Activated naive CD4-positive, alpha-beta T cell treated with anti-CD3 and anti-CD28 coated beads, Interleukin-2, amount 50 U/mL, for 24 hours (primary cell): Measurements from ENCODE around the gene HSBP1L1.

Source experiments
- H3K27ac Mint-ChIP-seq: one replicate; pipeline ENCODE4 v1.8.0; 2021; ENCODE audit warnings: mild to moderate bottlenecking, mixed read lengths
- H3K27me3 Mint-ChIP-seq: one replicate; pipeline ENCODE4 v1.8.0; 2021; ENCODE audit warnings: mixed read lengths
- H3K36me3 Mint-ChIP-seq: one replicate; pipeline ENCODE4 v1.8.0; 2021; ENCODE audit warnings: mixed read lengths
- H3K4me1 Mint-ChIP-seq: one replicate; pipeline ENCODE4 v1.8.0; 2021; ENCODE audit warnings: mixed read lengths
- H3K4me3 Mint-ChIP-seq: one replicate; pipeline ENCODE4 v1.8.0; 2021; ENCODE audit warnings: mild to moderate bottlenecking, mixed read lengths
- H3K9me3 Mint-ChIP-seq: one replicate; pipeline ENCODE4 v1.8.0; 2021; ENCODE audit warnings: mixed read lengths

The HSBP1L1 gene

GRCh38 chr18:79960921-79961526 is 3.4 kb upstream of the HSBP1L1 start:
- no peaks in the 10 kb centered on the region for H3K9me3 Mint-ChIP-seq
- H3K4me3 Mint-ChIP-seq = peak overlapping the region; percentile 5
- no peaks in the 10 kb centered on the region for H3K36me3 Mint-ChIP-seq
- peaks cover 36% of the 10 kb centered on the region for H3K4me1 Mint-ChIP-seq
- no peaks in the 10 kb centered on the region for H3K27me3 Mint-ChIP-seq
- no peak overlapping the region for H3K27ac Mint-ChIP-seq

- H3K27ac Mint-ChIP-seq = no peak overlapping the region
- H3K4me3 Mint-ChIP-seq = no peak overlapping the region
- no peaks in the 10 kb centered on the region for H3K36me3 Mint-ChIP-seq
- H3K9me3 Mint-ChIP-seq = no peaks in the 10 kb centered on the region
- H3K4me1 Mint-ChIP-seq = peaks cover 36% of the 10 kb centered on the region
- no peaks in the 10 kb centered on the region for H3K27me3 Mint-ChIP-seq
Observed at GRCh38 chr18:79961527-79962291, 2.7 kb upstream of the HSBP1L1 start.

- H3K27ac Mint-ChIP-seq = no peak overlapping the region
Observed at GRCh38 chr18:79962311-79962710, 2.1 kb upstream of the HSBP1L1 start.

GRCh38 chr18:79962835-79963657 is 1.4 kb upstream of the HSBP1L1 start:
- Mint-ChIP-seq H3K36me3 (no peaks in the 10 kb centered on the region), H3K4me1 (peaks cover 41% of the 10 kb centered on the region), H3K27ac (no peak overlapping the region), H3K9me3 (no peaks in the 10 kb centered on the region), H3K4me3 (peak overlapping the region; percentile 65), H3K27me3 (no peaks in the 10 kb centered on the region)

More at GRCh38 chr18:79962311-79962710, 2.1 kb upstream of the HSBP1L1 start:
- Mint-ChIP-seq H3K4me1 (peaks cover 40% of the 10 kb centered on the region), H3K9me3 (no peaks in the 10 kb centered on the region), H3K4me3 (no peak overlapping the region), H3K36me3 (no peaks in the 10 kb centered on the region), H3K27me3 (no peaks in the 10 kb centered on the region)

- peaks cover 41% of the 10 kb centered on the region for H3K4me1 Mint-ChIP-seq
- no peaks in the 10 kb centered on the region for H3K27me3 Mint-ChIP-seq
- H3K36me3 Mint-ChIP-seq = no peaks in the 10 kb centered on the region
- H3K9me3 Mint-ChIP-seq = no peaks in the 10 kb centered on the region
- H3K4me3 Mint-ChIP-seq = peak overlapping the region; percentile 69
- peak overlapping the region; percentile 59 for H3K27ac Mint-ChIP-seq
Observed at GRCh38 chr18:79963658-79964329, 649 bp upstream of the HSBP1L1 start.

- Mint-ChIP-seq H3K4me1 (peaks cover 38% of the 10 kb centered on the region), H3K27me3 (no peaks in the 10 kb centered on the region), H3K27ac (peak overlapping the region; percentile 76), H3K9me3 (no peaks in the 10 kb centered on the region), H3K36me3 (no peaks in the 10 kb centered on the region), H3K4me3 (peak overlapping the region; percentile 85)
Observed at GRCh38 chr18:79965119-79965902, 868 bp downstream of the HSBP1L1 start.

GRCh38 chr18:79970419-79971133 is 6.1 kb downstream of the HSBP1L1 start:
- no peaks in the 10 kb centered on the region for H3K27me3 Mint-ChIP-seq
- H3K4me3 Mint-ChIP-seq = no peak overlapping the region
- H3K27ac Mint-ChIP-seq = no peak overlapping the region
- peaks cover 8% of the 10 kb centered on the region for H3K36me3 Mint-ChIP-seq
- H3K9me3 Mint-ChIP-seq = no peaks in the 10 kb centered on the region
- H3K4me1 Mint-ChIP-seq = peaks cover 14% of the 10 kb centered on the region

- Mint-ChIP-seq H3K4me1 (peaks cover 13% of the 10 kb centered on the region), H3K27ac (peak overlapping the region; percentile 57), H3K4me3 (no peak overlapping the region), H3K27me3 (no peaks in the 10 kb centered on the region), H3K9me3 (no peaks in the 10 kb centered on the region), H3K36me3 (peaks cover 9% of the 10 kb centered on the region)
Observed at GRCh38 chr18:79971211-79971952, 6.9 kb downstream of the HSBP1L1 start.

- H3K27ac Mint-ChIP-seq = peak overlapping the region; percentile 46
- peaks cover 12% of the 10 kb centered on the region for H3K4me1 Mint-ChIP-seq
- no peak overlapping the region for H3K4me3 Mint-ChIP-seq
- peaks cover 9% of the 10 kb centered on the region for H3K36me3 Mint-ChIP-seq
- no peaks in the 10 kb centered on the region for H3K9me3 Mint-ChIP-seq
- no peaks in the 10 kb centered on the region for H3K27me3 Mint-ChIP-seq
Observed at GRCh38 chr18:79971986-79972385, 7.5 kb downstream of the HSBP1L1 start.

GRCh38 chr18:79972720-79973119 is 8.3 kb downstream of the HSBP1L1 start:
- Mint-ChIP-seq H3K36me3 (peaks cover 9% of the 10 kb centered on the region), H3K4me1 (peaks cover 14% of the 10 kb centered on the region), H3K27ac (no peak overlapping the region), H3K9me3 (no peaks in the 10 kb centered on the region), H3K4me3 (no peak overlapping the region), H3K27me3 (no peaks in the 10 kb centered on the region)

GRCh38 chr18:79973517-79973916 is 9.1 kb downstream of the HSBP1L1 start:
- Mint-ChIP-seq H3K36me3 (peaks cover 10% of the 10 kb centered on the region), H3K4me1 (peaks cover 20% of the 10 kb centered on the region), H3K27ac (no peak overlapping the region), H3K9me3 (no peaks in the 10 kb centered on the region), H3K4me3 (no peak overlapping the region), H3K27me3 (no peaks in the 10 kb centered on the region)

- no peaks in the 10 kb centered on the region for H3K27me3 Mint-ChIP-seq
- H3K9me3 Mint-ChIP-seq = no peaks in the 10 kb centered on the region
- H3K36me3 Mint-ChIP-seq = peaks cover 11% of the 10 kb centered on the region
- H3K27ac Mint-ChIP-seq = no peak overlapping the region
- H3K4me3 Mint-ChIP-seq = no peak overlapping the region
- peaks cover 22% of the 10 kb centered on the region for H3K4me1 Mint-ChIP-seq
Observed at GRCh38 chr18:79974025-79974654, 9.7 kb downstream of the HSBP1L1 start.

- no peaks in the 10 kb centered on the region for H3K9me3 Mint-ChIP-seq
- peaks cover 26% of the 10 kb centered on the region for H3K4me1 Mint-ChIP-seq
- no peak overlapping the region for H3K4me3 Mint-ChIP-seq
- no peaks in the 10 kb centered on the region for H3K27me3 Mint-ChIP-seq
- no peak overlapping the region for H3K27ac Mint-ChIP-seq
- peaks cover 16% of the 10 kb centered on the region for H3K36me3 Mint-ChIP-seq
Observed at GRCh38 chr18:79975043-79975442, 10.6 kb downstream of the HSBP1L1 start.
